ENCODE results near the gene CDKN2B-AS1.

The CDKN2B-AS1 gene

GRCh38 chr9:22068369-22068768, 73.8 kb downstream of the CDKN2B-AS1 start (continued):
- TF ChIP-seq ZSCAN4 (tag by site-specific recombination; IDR thresholded peaks at IDR 0.05) (no peak), KLF1 (tag by site-specific recombination; IDR thresholded peaks at IDR 0.05) (no peak), SP3 (tag by site-specific recombination; IDR thresholded peaks at IDR 0.05) (no peak)

GRCh38 chr9:22073349-22073748, 78.8 kb downstream of the CDKN2B-AS1 start:
- ChIA-PET POLR2A (no interaction called here), CTCF (interaction anchor here (0.9 kb wide), 1 partner anchor 47 kb away, joined by 3 read pairs; no protein-coding TSS in a partner anchor)
- Histone ChIP-seq H3K27ac (ENCODE audit: extremely low read depth, low read depth, low read length) (no peak overlapping the region), H3K36me3 (ENCODE audit: control insufficient read depth in 2 of 2, insufficient read depth in 1 of 2, low read length in 2 of 2) (no peaks in the 10 kb centered on the region; a peak in 1 of 3 replicates), H3K4me1 (ENCODE audit: control insufficient read depth, insufficient read depth, low read length) (no peaks in the 10 kb centered on the region), H3K4me3 (ENCODE audit: low read depth, low read length) (no peak overlapping the region), H3K9me3 (ENCODE audit: control insufficient read depth, insufficient read depth, low read depth, low read length) (no peaks in the 10 kb centered on the region)
- TF ChIP-seq ZNF146 (tag by site-specific recombination; IDR thresholded peaks at IDR 0.05) (no peak), KLF10 (tag by site-specific recombination; IDR thresholded peaks at IDR 0.05) (no peak), ZNF558 (tag by site-specific recombination; IDR thresholded peaks at IDR 0.05) (no peak), ZNF488 (tag by site-specific recombination; IDR thresholded peaks at IDR 0.05) (no peak), ZBTB49 (tag by site-specific recombination; IDR thresholded peaks at IDR 0.05; ENCODE audit: low read depth) (no peak), ZBTB21 (tag by site-specific recombination; IDR thresholded peaks at IDR 0.05) (no peak), MZF1 (tag by site-specific recombination; IDR thresholded peaks at IDR 0.05; ENCODE audit: borderline replicate concordance) (no peak)
- TF ChIP-seq, protein P1, sequence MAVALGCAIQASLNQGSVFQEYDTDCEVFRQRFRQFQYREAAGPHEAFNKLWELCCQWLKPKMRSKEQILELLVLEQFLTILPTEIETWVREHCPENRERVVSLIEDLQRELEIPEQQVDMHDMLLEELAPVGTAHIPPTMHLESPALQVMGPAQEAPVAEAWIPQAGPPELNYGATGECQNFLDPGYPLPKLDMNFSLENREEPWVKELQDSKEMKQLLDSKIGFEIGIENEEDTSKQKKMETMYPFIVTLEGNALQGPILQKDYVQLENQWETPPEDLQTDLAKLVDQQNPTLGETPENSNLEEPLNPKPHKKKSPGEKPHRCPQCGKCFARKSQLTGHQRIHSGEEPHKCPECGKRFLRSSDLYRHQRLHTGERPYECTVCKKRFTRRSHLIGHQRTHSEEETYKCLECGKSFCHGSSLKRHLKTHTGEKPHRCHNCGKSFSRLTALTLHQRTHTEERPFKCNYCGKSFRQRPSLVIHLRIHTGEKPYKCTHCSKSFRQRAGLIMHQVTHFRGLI (tag by site-specific recombination; IDR thresholded peaks at IDR 0.05) = no peak
- TF ChIP-seq, protein P2, sequence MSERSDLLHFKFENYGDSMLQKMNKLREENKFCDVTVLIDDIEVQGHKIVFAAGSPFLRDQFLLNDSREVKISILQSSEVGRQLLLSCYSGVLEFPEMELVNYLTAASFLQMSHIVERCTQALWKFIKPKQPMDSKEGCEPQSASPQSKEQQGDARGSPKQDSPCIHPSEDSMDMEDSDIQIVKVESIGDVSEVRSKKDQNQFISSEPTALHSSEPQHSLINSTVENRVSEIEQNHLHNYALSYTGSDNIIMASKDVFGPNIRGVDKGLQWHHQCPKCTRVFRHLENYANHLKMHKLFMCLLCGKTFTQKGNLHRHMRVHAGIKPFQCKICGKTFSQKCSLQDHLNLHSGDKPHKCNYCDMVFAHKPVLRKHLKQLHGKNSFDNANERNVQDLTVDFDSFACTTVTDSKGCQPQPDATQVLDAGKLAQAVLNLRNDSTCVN (tag by site-specific recombination; optimal IDR thresholded peaks at IDR 0.05) = no peak

GRCh38 chr9:22078081-22078480, 83.5 kb downstream of the CDKN2B-AS1 start:
- Histone ChIP-seq H3K36me3 (ENCODE audit: control insufficient read depth in 2 of 2, insufficient read depth in 1 of 2, low read length in 2 of 2) (no peaks in the 10 kb centered on the region), H3K27ac (ENCODE audit: extremely low read depth, low read depth, low read length) (no peak overlapping the region), H3K9me3 (ENCODE audit: control insufficient read depth, insufficient read depth, low read depth, low read length) (no peaks in the 10 kb centered on the region), H3K4me1 (ENCODE audit: control insufficient read depth, insufficient read depth, low read length) (no peaks in the 10 kb centered on the region), H3K4me3 (ENCODE audit: low read depth, low read length) (no peak overlapping the region)
- ChIA-PET POLR2A (interaction anchor here (1.1 kb wide), 1 partner anchor 160 kb away, joined by 4 read pairs; no protein-coding TSS in a partner anchor), CTCF (interaction anchor here (0.6 to 0.9 kb wide), 2 partner anchors 24 to 48 kb away, joined by 3 to 5 read pairs; no protein-coding TSS in a partner anchor)
- no peak for TF ChIP-seq ZNF324 (tag by site-specific recombination; IDR thresholded peaks at IDR 0.05)
- TF ChIP-seq, protein P3, sequence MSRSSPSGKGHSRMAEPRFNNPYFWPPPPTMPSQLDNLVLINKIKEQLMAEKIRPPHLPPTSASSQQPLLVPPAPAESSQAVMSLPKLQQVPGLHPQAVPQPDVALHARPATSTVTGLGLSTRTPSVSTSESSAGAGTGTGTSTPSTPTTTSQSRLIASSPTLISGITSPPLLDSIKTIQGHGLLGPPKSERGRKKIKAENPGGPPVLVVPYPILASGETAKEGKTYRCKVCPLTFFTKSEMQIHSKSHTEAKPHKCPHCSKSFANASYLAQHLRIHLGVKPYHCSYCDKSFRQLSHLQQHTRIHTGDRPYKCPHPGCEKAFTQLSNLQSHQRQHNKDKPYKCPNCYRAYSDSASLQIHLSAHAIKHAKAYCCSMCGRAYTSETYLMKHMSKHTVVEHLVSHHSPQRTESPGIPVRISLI (tag by site-specific recombination; IDR thresholded peaks at IDR 0.05) = no peak
- no peak for TF ChIP-seq ZNF23 (tag by site-specific recombination; IDR thresholded peaks at IDR 0.05; ENCODE audit: borderline replicate concordance)
- TF ChIP-seq ZNF585B (tag by site-specific recombination; IDR thresholded peaks at IDR 0.05) = no peak
